CD4-positive, alpha-beta T cell treated with Interleukin-10 for 1 hour (primary cell): ENCODE measurements around the gene PTH1R.
A peak's percentile ranks its signal among the peaks of the same experiment; 100 is the strongest.

Experiments
- DNase-seq: peaks from one replicate; pipeline ENCODE4 v3.0.0-alpha.2; 2020

PTH1R gene

DNA sequence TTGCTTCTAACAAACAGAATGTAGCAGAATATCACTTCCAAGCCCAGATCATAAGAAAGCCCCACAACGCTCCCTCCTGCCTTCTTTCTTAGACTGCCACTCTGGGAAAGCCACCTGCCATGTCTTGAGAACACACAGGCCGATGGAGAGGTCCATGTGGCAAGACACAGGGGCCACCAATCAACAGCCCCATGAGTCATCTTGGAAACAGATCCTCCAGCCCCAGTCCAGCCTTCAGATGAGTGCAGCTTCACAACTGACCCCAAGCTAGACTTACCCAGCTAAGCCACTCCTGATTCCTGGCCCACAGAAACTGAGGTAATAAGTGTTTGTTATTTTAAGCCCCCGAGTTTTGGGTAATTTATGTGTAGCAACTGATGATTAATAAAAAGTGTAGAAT is 39.7 kb downstream of the PTH1R start:
- DNase-seq: no peak

GRCh38 chr3:46918202-46918601 is 40.7 kb downstream of the PTH1R start:
- DNase-seq: no peak

DNA sequence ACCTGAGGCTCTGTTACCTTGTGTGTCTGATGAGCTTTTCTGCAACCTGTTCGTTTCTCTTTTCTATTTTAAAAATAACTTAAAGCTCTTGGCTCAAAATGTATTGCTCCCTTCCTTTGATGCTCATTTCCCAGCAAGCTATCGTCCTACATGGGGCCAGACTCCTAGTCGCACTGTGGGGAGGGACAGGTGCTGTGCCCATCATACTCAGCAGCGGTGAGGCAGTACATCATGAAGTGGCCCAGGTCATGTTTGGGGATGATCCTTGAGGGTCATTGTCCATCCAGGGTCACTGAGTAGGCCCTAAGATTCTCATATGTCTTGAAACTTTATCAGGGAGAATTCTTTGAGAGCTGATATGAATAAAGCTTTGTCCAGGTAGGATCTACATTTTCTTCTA is 41.1 kb downstream of the PTH1R start:
- no peak for DNase-seq

DNA sequence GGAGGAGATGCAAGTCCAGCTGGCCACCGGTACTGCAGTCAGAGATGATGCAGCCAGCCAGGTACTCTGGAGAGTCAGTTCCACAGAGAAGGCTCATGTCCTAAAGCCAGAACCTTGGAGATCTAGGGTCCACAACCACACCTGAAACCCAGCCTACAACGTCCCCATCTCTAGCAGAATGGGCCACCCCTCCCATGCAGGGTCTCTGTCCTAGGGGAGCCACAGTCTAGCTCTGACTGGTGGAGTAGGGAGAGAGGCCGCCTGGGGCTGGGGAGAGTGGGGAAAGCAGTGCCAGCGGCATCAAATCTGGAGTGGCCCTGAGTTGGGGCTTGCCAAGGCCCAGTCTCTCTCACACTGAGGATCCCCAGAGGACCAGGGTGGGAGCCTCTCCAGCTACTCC is 43.5 kb downstream of the PTH1R start:
- no peak for DNase-seq

DNA sequence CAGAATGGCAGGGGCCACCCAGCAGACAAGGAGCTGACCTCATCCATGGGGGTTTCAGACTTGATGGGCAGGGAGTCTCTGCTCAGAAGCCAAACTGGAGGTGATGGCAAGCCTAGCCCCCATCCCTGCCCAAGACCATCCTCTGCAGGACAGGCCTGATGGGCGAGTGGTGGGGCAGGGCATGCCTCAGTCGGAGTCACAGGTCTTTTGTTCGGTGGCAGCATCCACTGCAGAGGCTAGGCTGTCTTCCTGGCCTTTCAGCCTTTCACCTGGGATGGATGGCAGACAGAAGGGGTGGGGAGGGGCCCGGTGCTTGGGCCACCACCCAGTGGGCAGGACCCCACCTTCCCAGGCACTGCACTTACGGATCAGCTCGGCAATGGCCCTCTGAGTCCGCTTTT is 44.4 kb downstream of the PTH1R start:
- DNase-seq: no peak

GRCh38 chr3:46922426-46922825 is 44.9 kb downstream of the PTH1R start:
- no peak for DNase-seq

- DNase-seq: no peak
Observed at GRCh38 chr3:46922871-46923558, 45.5 kb downstream of the PTH1R start.

DNA sequence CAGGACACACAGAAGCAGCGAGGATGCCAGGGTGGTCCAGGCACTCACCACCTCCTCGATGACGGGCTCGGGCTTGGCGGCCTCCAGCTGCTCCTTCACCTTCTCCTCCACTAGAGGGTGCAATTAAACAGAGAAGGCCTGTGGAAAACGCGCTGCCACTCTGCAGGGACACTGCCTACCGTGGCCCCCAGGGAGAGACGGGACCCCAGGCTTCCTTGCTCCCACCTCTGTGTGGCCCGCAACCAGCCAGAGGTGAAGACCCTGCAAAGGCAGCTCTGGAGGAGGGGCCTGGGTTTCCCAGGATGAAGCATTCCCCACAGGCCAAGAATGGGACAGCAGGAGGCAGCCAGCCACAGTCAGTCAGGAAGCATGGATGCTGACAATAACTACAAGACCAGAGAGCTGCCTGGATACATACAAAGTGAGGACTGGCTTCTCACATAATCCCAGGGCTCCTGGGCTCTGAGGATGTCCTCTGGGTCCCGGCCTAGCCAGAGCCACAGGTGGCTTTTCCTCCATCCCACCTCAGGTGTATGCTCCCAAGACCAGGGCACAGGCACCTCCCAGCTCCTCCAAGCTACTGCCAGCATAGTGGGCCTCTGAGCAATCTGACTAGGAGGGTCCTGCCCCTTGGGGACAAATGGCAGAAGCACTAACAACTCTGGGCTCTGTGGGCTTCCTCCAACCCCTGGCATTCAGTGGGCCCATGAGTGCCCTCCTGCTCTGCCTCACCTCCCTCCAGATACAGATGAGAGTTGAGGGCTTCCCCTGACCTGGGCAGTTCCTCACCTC is 46.2 kb downstream of the PTH1R start:
- DNase-seq: peak; percentile 55

DNA sequence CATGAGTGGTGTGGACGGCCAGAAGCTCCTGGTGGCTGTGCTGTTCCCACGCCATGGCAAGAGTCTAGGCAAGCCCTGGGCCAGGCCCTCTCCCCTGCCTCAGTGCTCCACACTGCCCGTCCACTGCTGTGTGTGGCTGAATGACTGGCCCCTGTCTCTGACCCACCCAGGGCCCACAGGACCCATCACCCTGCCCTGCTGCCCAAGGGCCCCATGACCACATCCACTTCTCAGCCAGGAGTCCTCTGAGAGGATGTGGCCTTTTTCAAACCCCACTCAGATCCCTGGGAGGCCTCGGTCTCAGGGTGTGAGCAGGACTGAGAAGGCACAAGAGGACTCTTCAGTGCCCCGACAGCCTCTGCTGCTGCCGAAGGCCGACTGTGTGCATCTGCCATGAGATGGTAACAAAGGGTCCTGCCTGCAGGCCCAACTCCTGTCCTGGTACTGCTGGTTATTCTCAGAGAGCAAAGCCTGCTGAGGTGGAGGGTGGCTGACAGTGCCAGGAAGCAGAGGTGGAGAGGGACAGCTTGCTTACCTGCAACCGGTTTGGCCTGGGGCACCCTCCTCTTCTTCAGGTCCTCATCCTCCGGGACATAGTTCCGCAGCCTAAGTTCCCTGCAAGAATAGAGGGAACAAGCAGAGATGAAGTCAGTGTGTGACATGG is 47.5 kb downstream of the PTH1R start:
- DNase-seq: no peak

DNA sequence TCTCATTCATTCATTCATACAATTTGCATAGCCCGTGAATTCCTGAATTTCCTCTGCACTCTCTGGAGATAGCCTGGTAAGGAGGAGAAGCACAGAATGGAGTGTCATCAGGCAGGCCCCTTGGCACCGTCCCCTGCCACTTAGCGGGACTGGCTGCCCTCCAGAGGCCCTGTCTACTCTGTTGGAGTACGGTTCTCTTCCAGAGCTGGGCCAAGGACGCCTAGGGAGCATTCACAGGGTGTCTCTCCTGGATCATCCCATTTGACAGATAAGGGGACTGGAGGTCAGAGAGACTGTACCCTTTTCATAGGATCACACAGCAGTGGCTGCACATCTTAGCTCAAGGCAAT is 48.0 kb downstream of the PTH1R start:
- DNase-seq: no peak

DNA sequence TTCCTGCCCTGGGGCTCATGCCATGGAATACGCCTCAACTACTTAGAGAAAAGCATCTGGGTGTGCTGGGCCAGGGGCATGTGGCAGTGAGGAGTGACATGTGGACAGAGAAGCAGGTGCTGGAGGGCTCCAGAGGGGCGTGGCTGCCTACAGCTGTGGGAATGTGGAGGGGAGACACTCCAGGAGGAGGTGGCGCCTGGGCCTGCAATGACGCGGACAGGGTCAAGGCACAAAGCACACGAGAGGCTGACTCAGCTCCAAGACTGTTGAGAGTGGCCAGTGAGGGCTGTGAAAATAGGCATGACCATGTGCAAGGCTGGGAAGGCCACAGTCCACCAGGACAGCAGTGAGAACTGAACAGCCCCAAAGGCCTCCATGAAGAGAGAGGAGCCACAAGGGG is 48.5 kb downstream of the PTH1R start:
- DNase-seq: no peak

DNA sequence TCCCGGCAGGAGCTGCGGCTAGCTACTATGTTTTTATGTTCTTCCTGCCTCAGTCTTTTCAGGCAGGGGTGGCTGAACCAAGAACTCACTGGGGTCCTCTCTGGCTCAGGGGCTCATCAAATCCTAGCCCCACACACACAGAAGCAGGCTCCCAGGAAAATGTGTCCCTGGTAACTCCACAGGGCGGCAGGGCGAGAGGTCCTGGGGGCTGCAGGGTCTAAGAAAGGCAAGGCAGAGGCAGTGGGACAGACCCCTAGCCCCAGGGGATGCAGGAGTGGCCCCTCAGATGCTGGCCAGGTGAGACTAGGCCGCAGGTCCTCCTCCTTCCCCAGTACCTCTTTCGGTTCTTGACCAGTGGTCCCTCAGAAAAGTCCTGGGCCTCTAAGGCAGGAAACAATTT is 48.9 kb downstream of the PTH1R start:
- no peak for DNase-seq

GRCh38 chr3:46926871-46927717 is 49.6 kb downstream of the PTH1R start:
- DNase-seq: peak; percentile 37

- no peak for DNase-seq
Observed at GRCh38 chr3:46927718-46928073, 50.2 kb downstream of the PTH1R start.

GRCh38 chr3:46928282-46928681 is 50.8 kb downstream of the PTH1R start:
- peak; percentile 37 for DNase-seq

DNA sequence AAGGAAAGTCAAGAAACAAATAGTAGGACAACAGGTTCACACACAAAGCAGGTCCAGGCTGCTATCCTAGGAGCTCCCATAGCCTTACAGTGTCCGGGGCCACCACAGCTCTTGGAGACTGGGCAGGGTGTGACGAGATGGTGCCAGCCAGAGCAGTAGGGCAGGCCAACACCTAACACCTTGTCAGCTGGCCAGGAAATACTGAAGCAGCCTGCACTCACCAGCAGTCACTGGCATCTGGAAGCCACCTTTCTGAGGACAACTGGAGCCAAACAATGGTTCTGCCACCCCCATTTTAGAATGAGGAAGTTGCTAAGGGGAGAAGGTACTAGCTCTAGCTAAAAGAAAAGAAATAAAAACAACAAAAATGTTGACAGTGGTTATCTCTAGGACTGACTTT is 51.8 kb downstream of the PTH1R start:
- no peak for DNase-seq

DNA sequence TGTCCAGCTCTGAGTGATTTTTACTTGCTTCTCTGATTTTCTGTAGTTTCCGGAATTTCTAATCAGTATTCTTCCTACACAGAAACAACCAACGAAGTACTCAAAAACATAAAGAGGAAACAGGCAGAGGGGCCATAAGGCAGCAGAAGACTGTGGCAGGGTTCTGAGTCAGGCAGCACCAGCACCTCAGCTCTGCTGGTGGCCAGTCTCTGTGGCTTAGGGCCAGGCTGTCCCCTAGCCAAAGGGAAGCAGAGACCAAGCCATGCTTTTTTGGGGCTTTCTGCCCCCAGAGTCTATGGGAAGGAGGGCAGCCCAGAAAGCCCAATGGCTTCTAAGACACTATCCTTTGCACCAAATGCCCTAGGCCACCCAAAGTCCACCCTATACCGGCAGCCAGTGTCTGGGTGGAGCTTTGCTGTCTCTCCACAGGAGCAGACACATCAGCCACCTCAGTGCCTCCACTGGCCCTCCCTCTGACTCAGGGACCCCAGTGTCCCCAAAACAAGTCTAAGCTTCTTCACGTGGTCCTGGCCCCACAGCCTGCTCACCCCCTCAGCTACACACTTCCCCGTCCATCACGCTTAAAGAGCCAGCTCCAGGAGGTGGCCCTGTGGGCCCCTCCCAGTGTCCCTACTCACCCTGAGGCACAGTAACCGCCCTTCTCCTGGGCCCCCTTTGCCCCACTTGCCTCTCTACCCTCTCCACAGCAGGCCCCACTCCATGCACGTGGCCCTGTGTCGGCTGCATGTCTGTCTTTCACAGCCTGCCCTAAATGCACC is 52.8 kb downstream of the PTH1R start:
- no peak for DNase-seq

- DNase-seq: no peak
Observed at GRCh38 chr3:46930945-46931403, 53.5 kb downstream of the PTH1R start.

- no peak for DNase-seq
Observed at GRCh38 chr3:46931631-46932331, 54.3 kb downstream of the PTH1R start.

DNA sequence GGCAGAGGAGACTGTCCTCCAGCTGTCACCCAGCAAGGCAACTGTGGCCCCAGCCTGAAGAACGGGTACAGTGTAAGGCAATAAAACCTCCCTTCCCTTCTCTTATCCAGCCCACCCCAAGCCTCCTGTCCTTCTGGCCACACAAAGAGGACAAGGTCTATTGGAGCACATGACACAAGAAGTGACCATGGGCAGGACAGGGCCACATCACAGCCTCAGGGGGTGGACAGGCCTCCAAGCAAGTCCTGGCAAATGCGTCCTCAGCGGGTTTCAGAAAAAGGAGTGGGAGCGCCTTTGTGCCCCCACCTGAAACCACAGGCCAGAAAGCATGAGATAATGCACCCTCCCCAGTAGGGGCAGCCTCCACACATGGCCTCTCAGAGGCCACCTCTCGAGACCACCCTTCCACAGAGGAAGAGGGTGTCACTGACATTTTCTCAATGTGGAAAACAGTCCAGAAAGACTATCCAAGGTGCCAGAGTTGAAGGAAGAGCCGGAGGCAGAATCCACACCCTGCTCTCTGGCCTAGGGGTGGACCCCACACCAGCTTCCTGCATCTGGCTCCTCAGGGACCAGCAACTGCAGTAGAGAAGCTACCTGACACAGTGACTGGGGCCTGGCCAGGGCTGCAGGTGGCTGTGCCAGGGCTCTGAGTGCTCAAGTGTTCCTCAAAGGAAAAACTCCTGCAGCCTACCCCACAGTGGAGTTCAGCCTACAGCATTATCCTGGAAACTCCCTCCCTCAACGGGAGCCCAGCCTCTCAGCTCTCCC is 55.1 kb downstream of the PTH1R start:
- DNase-seq: no peak

DNA sequence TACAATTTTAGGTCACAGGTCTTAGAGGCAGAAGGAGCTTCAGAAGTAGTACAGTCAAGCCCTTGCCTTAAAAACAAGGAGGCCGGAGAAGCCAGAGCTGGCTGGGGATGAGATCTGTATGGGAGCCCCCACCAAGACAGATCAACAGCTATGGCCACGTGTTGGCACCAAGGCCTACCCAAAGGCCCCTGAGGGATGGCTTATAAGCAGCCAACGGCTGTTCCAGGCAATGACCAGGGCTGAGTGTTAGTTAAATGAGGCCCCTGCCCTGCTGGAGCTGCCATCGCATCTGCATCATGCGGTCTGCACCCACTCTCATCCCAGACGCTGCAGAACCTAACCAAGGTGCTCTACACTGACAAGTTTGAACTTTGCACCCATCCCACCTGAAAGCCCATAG is 55.7 kb downstream of the PTH1R start:
- no peak for DNase-seq
